ENCODE measurements around the gene SNAI3. TPM values are rescaled to one million over a fixed set of nuclear protein-coding genes. Genes with fewer than 3 reads are reported as not detected.

The SNAI3 gene
- total and polyA plus RNA-seq, 2 of the 8 experiments (the other 6 are each of a cell fraction or from before 2014, with no cell fraction given) = 8.5 to 13.3 TPM

DNA sequence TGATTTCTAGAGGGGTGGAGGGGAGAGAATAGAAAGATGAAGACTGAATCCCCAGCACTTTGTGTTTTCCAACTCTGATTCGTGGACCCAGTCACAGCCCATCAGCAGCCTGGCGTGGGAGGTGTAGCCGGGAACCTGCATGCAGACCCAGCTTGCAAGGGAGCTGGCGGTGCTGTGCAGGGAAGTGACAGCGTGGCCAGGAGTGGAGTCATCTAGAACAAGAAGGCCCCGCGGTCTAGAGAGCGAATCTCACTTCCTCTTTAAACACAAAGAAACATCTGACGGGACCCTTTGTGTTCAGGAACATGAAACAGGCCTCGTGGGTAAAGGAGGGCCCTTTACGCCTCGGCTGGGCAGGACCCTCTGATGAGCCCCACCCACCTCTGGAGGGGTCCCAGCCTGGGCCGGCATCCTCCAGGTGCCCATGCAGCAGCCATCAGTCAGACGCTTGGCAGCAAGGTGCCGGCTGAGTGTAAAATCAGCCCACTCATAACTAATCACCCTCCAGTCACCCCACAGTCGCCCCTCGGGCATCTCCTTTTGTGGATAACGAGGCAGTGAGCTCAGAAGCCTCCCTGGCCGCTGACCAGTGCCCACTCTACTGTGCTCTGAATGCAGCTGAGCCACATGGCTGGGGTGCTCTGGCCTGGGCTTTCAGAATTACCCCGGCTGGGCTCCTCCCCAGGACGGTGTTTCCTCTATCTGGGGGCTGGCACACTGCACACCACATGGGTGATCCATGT, 4.4 kb downstream of the SNAI3 start (continued):
- TF ChIP-seq RAD21 (IDR thresholded peaks at IDR 0.05 in 1 of 2, conservative IDR thresholded peaks at IDR 0.05 in 1 of 2; ENCODE audit: low read depth in 2 of 2, low read length in 2 of 2) (no peak), SUZ12 (IDR thresholded peaks at IDR 0.05; ENCODE audit: low read length) (no peak), CTCF (IDR thresholded peaks at IDR 0.05; ENCODE audit: control extremely low read depth in 1 of 3, insufficient read depth in 1 of 3, low read depth in 1 of 3, low read length in 3 of 3) (no peak), MAFK (IDR thresholded peaks at IDR 0.05; ENCODE audit: low read depth, low read length) (no peak), SP2 (IDR thresholded peaks at IDR 0.05; ENCODE audit: low read length) (no peak)

Data from H1 (cell line).